22Rv1 (cell line): ENCODE results near the gene ABLIM3.

Source experiments
- ZFX ChIP-seq: fragments of 450-650 bp; IDR thresholded peaks from 2 replicates; pipeline ENCODE4 v1.6.1; 2017; ENCODE audit warnings: antibody characterized with exemption, borderline replicate concordance
- TF ChIP-seq, protein P1 (sequence below): fragments of 450-650 bp; IDR thresholded peaks from 2 replicates; pipeline ENCODE4 v1.5.1; 2017; ENCODE audit warnings: mild to moderate bottlenecking

- TF ChIP-seq, protein P1, sequence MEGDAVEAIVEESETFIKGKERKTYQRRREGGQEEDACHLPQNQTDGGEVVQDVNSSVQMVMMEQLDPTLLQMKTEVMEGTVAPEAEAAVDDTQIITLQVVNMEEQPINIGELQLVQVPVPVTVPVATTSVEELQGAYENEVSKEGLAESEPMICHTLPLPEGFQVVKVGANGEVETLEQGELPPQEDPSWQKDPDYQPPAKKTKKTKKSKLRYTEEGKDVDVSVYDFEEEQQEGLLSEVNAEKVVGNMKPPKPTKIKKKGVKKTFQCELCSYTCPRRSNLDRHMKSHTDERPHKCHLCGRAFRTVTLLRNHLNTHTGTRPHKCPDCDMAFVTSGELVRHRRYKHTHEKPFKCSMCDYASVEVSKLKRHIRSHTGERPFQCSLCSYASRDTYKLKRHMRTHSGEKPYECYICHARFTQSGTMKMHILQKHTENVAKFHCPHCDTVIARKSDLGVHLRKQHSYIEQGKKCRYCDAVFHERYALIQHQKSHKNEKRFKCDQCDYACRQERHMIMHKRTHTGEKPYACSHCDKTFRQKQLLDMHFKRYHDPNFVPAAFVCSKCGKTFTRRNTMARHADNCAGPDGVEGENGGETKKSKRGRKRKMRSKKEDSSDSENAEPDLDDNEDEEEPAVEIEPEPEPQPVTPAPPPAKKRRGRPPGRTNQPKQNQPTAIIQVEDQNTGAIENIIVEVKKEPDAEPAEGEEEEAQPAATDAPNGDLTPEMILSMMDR: peak; percentile 70
- TF ChIP-seq ZFX: no peak
Measured at GRCh38 chr5:149125386-149125891, 15.9 kb upstream of the ABLIM3 start.
